Thyroid gland (tissue), 4 donors: ENCODE data around the gene GIMAP1. TPM values are rescaled to one million over a fixed set of nuclear protein-coding genes. Genes with fewer than 3 reads are reported as not detected.

Source experiments
- DNase-seq, 2 donors: peaks; one replicate each; pipeline ENCODE4 v3.0.0-alpha.2; 2019
- H3K27ac ChIP-seq, 3 donors: fragments of 200-600 bp; sonication (generic); 1 replicate in 2 of 3; 2 replicates in 1 of 3; pipeline ENCODE4 v1.5.1; 2016 to 2019; ENCODE audit warnings: mild to moderate bottlenecking in 1 of 3, moderate library complexity in 1 of 3
- H3K27me3 ChIP-seq: fragments of 200-600 bp; sonication (generic); one replicate; pipeline ENCODE4 v1.5.1; 2019
- H3K36me3 ChIP-seq, 2 donors: fragments of 200-600 bp; sonication (generic); one replicate each; pipeline ENCODE4 v1.5.1; 2016 to 2019
- H3K4me1 ChIP-seq, 2 donors: fragments of 200-600 bp; sonication (generic); one replicate each; pipeline ENCODE4 v1.5.1; 2017 to 2019
- H3K4me3 ChIP-seq, 3 donors: fragments of 200-600 bp; sonication (generic); replicated peaks in 1 of 3; 1 replicate in 2 of 3; 2 replicates in 1 of 3; pipeline ENCODE4 v1.5.1; 2016; ENCODE audit warnings: mild to moderate bottlenecking in 1 of 3
- H3K9me3 ChIP-seq: fragments of 200-600 bp; sonication (generic); one replicate; pipeline ENCODE4 v1.5.1; 2017
- CTCF ChIP-seq, 6 experiments: fragments of 200-600 bp in 3 of 6; fragments of 450-650 bp in 3 of 6; sonication (generic) in 3 of 6; IDR thresholded peaks; one replicate each; pipeline ENCODE4 v1.5.1; 2016 to 2019; ENCODE audit warnings: antibody characterized with exemption in 6 of 6, mild to moderate bottlenecking in 2 of 6, inconsistent platforms in 1 of 6, moderate library complexity in 1 of 6
- POLR2A ChIP-seq, 2 donors: fragments of 450-650 bp; IDR thresholded peaks; one replicate each; pipeline ENCODE4 v1.6.1; 2017; ENCODE audit warnings: antibody characterized with exemption in 2 of 2, mild to moderate bottlenecking in 2 of 2, moderate library complexity in 1 of 2
- WGBS, 2 donors: methylation state at CpG; one replicate each; pipeline ENCODE4 v1.1.5; 2017; 5-methylcytosine and 5-hydroxymethylcytosine counted together
- intact Hi-C: fragments of 100-400 bp; cut with DNase I; formaldehyde crosslinking; loops from one replicate; pipeline ENCODE4 v1.15.1; 2023
- total RNA-seq, 4 donors: library from RNA; depleted of rRNA; stranded (reverse); fragments of >200 nt; gene quantifications; one replicate each; pipeline ENCODE4 v1.2.3, GENCODE V29; 2016

GIMAP1 gene
- total RNA-seq, 4 donors from 2014 or later: 6.7 to 23.6 (median 9.6) TPM

- peaks cover 0 to 4% of the 10 kb centered on the region in 2 donors for H3K4me1 ChIP-seq
- no peak for TF ChIP-seq POLR2A (IDR thresholded peaks at IDR 0.05)
- no peak for TF ChIP-seq CTCF (IDR thresholded peaks at IDR 0.05)
- no peak for DNase-seq
- no peaks in the 10 kb centered on the region for H3K27me3 ChIP-seq
- 69 to 74% methylated on average over 4 of the region's 4 CpGs for WGBS, 2 donors
- H3K9me3 ChIP-seq: no peaks in the 10 kb centered on the region
- H3K27ac ChIP-seq: peak overlapping the region in 1 of 3 donors; percentile 52
- no peak overlapping the region for H3K4me3 ChIP-seq
- H3K36me3 ChIP-seq: no peaks in the 10 kb centered on the region
- intact Hi-C loops: no loop called here
These were observed 1.1 kb upstream of the GIMAP1 start for GRCh38 chr7:150715293-150715692.

GRCh38 chr7:150715738-150716137 lies 675 bp upstream of the GIMAP1 start:
- 57 to 64% methylated on average over 4 of the region's 4 CpGs for WGBS, 2 donors
- Histone ChIP-seq H3K27ac (peak overlapping the region in 2 of 3 donors; percentile 52), H3K4me1 (peaks cover 0 to 7% of the 10 kb centered on the region in 2 donors), H3K36me3 (no peaks in the 10 kb centered on the region), H3K9me3 (no peaks in the 10 kb centered on the region), H3K4me3 (no peak overlapping the region), H3K27me3 (no peaks in the 10 kb centered on the region)
- DNase-seq: no peak
- TF ChIP-seq CTCF (IDR thresholded peaks at IDR 0.05) (no peak), POLR2A (IDR thresholded peaks at IDR 0.05) (no peak)
- intact Hi-C loops: no loop called here

GRCh38 chr7:150716939-150717338 lies 526 bp downstream of the GIMAP1 start:
- no peak for DNase-seq
- Histone ChIP-seq H3K27ac (peak overlapping the region; percentile 52 to 53 (median 52)), H3K4me1 (peaks cover 0 to 7% of the 10 kb centered on the region in 2 donors), H3K36me3 (no peaks in the 10 kb centered on the region), H3K4me3 (peak overlapping the region in 1 of 3 donors; percentile 19), H3K9me3 (no peaks in the 10 kb centered on the region), H3K27me3 (no peaks in the 10 kb centered on the region)
- intact Hi-C loops: no loop called here
- WGBS, 2 donors: 66% methylated on average over 4 of the region's 4 CpGs
- TF ChIP-seq POLR2A (IDR thresholded peaks at IDR 0.05): no peak
- no peak for TF ChIP-seq CTCF (IDR thresholded peaks at IDR 0.05)

GRCh38 chr7:150717814-150718420 lies 1.5 kb downstream of the GIMAP1 start:
- TF ChIP-seq POLR2A (IDR thresholded peaks at IDR 0.05): no peak
- no peak for TF ChIP-seq CTCF (IDR thresholded peaks at IDR 0.05)
- WGBS, 2 donors: 54 to 59% methylated on average over 4 of the region's 4 CpGs
- H3K4me3 ChIP-seq: no peak overlapping the region
- no peak for DNase-seq
- H3K36me3 ChIP-seq: no peaks in the 10 kb centered on the region
- intact Hi-C loops: no loop called here
- H3K27ac ChIP-seq: peak overlapping the region; percentile 20 to 52 (median 52)
- no peaks in the 10 kb centered on the region for H3K27me3 ChIP-seq
- no peaks in the 10 kb centered on the region for H3K9me3 ChIP-seq
- peaks cover 0 to 7% of the 10 kb centered on the region in 2 donors for H3K4me1 ChIP-seq

GRCh38 chr7:150719436-150719835 lies 3.0 kb downstream of the GIMAP1 start:
- Histone ChIP-seq H3K27me3 (no peaks in the 10 kb centered on the region), H3K4me3 (no peak overlapping the region), H3K9me3 (no peaks in the 10 kb centered on the region), H3K27ac (no peak overlapping the region), H3K4me1 (peaks cover 0 to 7% of the 10 kb centered on the region in 2 donors), H3K36me3 (no peaks in the 10 kb centered on the region)
- TF ChIP-seq POLR2A (IDR thresholded peaks at IDR 0.05) (no peak), CTCF (IDR thresholded peaks at IDR 0.05) (no peak)
- 73 to 74% methylated on average over 4 of the region's 4 CpGs for WGBS, 2 donors
- intact Hi-C loops: no loop called here
- DNase-seq: no peak
